Measurements from ENCODE around the gene PLA2G10. TPM values are rescaled to one million over a fixed set of nuclear protein-coding genes. Genes with fewer than 3 reads are reported as not detected.
A peak's percentile ranks its signal among the peaks of the same experiment; 100 is the strongest.

The PLA2G10 gene
- polyA plus RNA-seq, 1 experiment, result not detected

- no peaks in the 10 kb centered on the region for H3K27me3 ChIP-seq (ENCODE audit: control insufficient read depth, insufficient read depth, low read length)
- H3K9me3 ChIP-seq (ENCODE audit: control insufficient read depth, insufficient read depth, low read length), result no peaks in the 10 kb centered on the region
- H3K27ac ChIP-seq (ENCODE audit: low read depth, low read length), result no peak overlapping the region
- no peak overlapping the region for H3K4me3 ChIP-seq (ENCODE audit: low read depth, low read length)
- ChIA-PET CTCF (no interaction called here), POLR2A (no interaction called here)
- no peak for DNase-seq (ENCODE audit: low read depth, low spot score)
- no peak for TF ChIP-seq CTCF (IDR thresholded peaks at IDR 0.05; ENCODE audit: low read depth, low read length)
Measured at GRCh38 chr16:14676633-14677032, 17.5 kb downstream of the PLA2G10 start.

GRCh38 chr16:14672403-14672971, 21.6 kb downstream of the PLA2G10 start:
- Histone ChIP-seq H3K4me3 (ENCODE audit: low read depth, low read length) (no peak overlapping the region), H3K27ac (ENCODE audit: low read depth, low read length) (no peak overlapping the region), H3K9me3 (ENCODE audit: control insufficient read depth, insufficient read depth, low read length) (no peaks in the 10 kb centered on the region), H3K27me3 (ENCODE audit: control insufficient read depth, insufficient read depth, low read length) (no peaks in the 10 kb centered on the region)
- no peak for TF ChIP-seq CTCF (IDR thresholded peaks at IDR 0.05; ENCODE audit: low read depth, low read length)
- ChIA-PET CTCF (interaction anchor here (0.7 kb wide), 1 partner anchor 749 kb away, joined by 6 read pairs; no protein-coding TSS in a partner anchor), POLR2A (no interaction called here)
- DNase-seq (ENCODE audit: low read depth, low spot score), result no peak

- no peaks in the 10 kb centered on the region for H3K27me3 ChIP-seq (ENCODE audit: control insufficient read depth, insufficient read depth, low read length)
- H3K9me3 ChIP-seq (ENCODE audit: control insufficient read depth, insufficient read depth, low read length), result no peaks in the 10 kb centered on the region
- no peak for DNase-seq (ENCODE audit: low read depth, low spot score)
- no peak overlapping the region for H3K4me3 ChIP-seq (ENCODE audit: low read depth, low read length)
- CTCF ChIA-PET, result no interaction called here
- no peak overlapping the region for H3K27ac ChIP-seq (ENCODE audit: low read depth, low read length)
- TF ChIP-seq CTCF (IDR thresholded peaks at IDR 0.05; ENCODE audit: low read depth, low read length), result 0 out of 2 replicates have a peak, but pooled peaks have one; percentile 6
- POLR2A ChIA-PET, result no interaction called here
Measured at GRCh38 chr16:14669776-14670175, 24.3 kb downstream of the PLA2G10 start.

GRCh38 chr16:14668556-14669223, 25.4 kb downstream of the PLA2G10 start:
- Histone ChIP-seq H3K27ac (ENCODE audit: low read depth, low read length) (no peak overlapping the region), H3K9me3 (ENCODE audit: control insufficient read depth, insufficient read depth, low read length) (no peaks in the 10 kb centered on the region), H3K27me3 (ENCODE audit: control insufficient read depth, insufficient read depth, low read length) (no peaks in the 10 kb centered on the region), H3K4me3 (ENCODE audit: low read depth, low read length) (no peak overlapping the region)
- TF ChIP-seq CTCF (IDR thresholded peaks at IDR 0.05; ENCODE audit: low read depth, low read length), result no peak
- ChIA-PET CTCF (no interaction called here), POLR2A (no interaction called here)
- no peak for DNase-seq (ENCODE audit: low read depth, low spot score)

All from AG04450 (cell line).